Measurements from ENCODE around the gene UGT1A4.

DNA sequence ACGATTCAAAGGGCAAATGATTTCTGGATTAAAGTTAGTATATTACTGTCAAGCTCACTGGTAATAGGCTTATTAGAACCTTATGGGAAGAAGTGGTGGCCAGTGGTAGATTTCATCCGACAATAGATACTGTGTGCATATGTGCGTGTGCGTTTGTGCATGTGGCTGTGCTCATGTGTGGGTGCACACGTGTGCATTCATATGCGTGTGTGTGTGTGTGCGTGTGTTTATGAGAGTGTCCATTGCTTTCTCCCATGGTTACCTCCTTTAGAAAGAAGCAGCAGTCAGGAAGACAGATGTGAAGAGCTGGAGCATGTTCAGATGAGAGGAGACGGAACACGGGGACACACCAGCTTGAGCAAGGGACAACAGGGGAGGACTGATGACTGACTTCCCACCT is 50.7 kb downstream of the UGT1A4 start:
- TF ChIP-seq, protein P1, sequence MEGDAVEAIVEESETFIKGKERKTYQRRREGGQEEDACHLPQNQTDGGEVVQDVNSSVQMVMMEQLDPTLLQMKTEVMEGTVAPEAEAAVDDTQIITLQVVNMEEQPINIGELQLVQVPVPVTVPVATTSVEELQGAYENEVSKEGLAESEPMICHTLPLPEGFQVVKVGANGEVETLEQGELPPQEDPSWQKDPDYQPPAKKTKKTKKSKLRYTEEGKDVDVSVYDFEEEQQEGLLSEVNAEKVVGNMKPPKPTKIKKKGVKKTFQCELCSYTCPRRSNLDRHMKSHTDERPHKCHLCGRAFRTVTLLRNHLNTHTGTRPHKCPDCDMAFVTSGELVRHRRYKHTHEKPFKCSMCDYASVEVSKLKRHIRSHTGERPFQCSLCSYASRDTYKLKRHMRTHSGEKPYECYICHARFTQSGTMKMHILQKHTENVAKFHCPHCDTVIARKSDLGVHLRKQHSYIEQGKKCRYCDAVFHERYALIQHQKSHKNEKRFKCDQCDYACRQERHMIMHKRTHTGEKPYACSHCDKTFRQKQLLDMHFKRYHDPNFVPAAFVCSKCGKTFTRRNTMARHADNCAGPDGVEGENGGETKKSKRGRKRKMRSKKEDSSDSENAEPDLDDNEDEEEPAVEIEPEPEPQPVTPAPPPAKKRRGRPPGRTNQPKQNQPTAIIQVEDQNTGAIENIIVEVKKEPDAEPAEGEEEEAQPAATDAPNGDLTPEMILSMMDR (conservative IDR thresholded peaks at IDR 0.05; ENCODE audit: low read length): no peak
- no peak for TF ChIP-seq EZH2phosphoT487 (IDR thresholded peaks at IDR 0.05; ENCODE audit: borderline replicate concordance)

Data from Loucy (cell line).